Stimulated activated CD4-positive, alpha-beta T cell treated with anti-CD3 and anti-CD28 coated beads, Interleukin-2, amount 100 ng/mL, for 48 hours (primary cell): ENCODE measurements around the gene ATP5F1E.
"Not testable (repeated sequence)": the region's sequence is repeated elsewhere in the genome, so short reads cannot be mapped to it uniquely, and the experiment has no call there.

ENCODE experiments used
- DNase-seq, 2 donors: peaks; one replicate each; pipeline ENCODE4 v3.0.0-alpha.2; 2020

ATP5F1E gene

GRCh38 chr20:59042796-59043631, 10.9 kb upstream of the ATP5F1E start:
- peak; percentile 89 to 95 for DNase-seq

GRCh38 chr20:59042151-59042795, 10.1 kb upstream of the ATP5F1E start, which contains the start of gene PRELID3B:
Gene PRELID3B, minus strand, starts transcription at chr20:59042786. Its CDS starts 56 bp downstream, at chr20:59042730.
- no peak for DNase-seq

- not testable (repeated sequence) for DNase-seq
These were observed 9.4 kb upstream of the ATP5F1E start for GRCh38 chr20:59041487-59041886.

DNA sequence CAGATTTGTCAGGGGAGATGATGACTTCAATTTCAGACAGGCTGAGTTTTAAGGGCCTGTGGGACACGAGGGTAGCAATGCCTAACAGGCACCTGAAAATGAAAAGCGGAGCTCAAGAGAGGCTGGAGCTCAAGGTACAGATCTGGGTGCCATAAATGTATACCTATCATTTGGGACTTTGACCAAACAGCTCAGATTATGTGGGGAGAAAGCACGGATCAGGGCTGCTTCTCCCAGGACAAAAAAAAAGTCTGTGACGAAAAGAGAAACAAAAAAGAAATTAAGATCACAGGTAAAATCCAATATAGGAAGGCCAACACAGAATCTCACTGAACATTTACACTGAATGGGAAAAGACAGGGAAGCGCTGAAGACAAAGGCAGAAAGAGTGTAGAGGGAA, 8.5 kb upstream of the ATP5F1E start:
- no peak for DNase-seq

DNA sequence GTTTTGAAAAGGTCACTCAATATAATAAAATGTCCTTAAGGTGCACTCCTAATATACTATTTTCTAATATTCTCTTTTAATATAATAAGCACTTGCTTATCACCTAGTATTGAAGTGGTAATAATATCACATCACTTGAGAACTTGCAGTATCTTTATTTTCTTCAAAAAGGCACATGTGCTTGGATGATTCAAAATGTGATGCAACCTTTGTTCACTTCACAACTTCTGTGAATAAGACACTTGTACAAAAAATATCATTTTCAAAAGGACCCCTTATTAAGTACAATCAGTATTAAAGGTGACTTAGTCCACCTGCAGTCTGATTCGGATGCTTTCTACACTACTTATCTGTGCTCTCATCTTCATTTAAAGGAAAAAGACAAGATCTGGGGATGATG, 7.1 kb upstream of the ATP5F1E start:
- DNase-seq = no peak

- no peak for DNase-seq
These were observed 5.3 kb upstream of the ATP5F1E start for GRCh38 chr20:59037386-59037785.

DNA sequence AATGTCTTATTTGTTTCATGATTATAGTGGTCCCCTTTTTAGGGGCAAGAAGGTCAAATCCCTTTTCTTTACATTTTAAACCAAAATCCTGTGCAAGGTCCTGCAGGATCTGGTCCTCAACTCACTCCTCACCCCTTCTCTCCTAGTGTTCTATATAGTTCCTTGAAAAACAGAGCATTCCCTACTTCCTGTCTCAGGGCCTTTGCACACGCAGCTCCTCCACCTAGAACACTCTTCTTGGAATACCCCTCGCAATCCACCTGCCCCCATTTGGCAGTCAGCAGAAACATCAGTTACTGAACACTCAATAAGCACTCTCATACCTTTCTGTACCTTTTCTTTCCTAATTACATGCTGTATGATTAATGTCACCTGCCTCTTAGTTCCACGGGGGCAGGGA, 3.2 kb upstream of the ATP5F1E start:
- DNase-seq = no peak

- no peak for DNase-seq
These were observed 1.6 kb upstream of the ATP5F1E start for GRCh38 chr20:59033616-59034165.

DNA sequence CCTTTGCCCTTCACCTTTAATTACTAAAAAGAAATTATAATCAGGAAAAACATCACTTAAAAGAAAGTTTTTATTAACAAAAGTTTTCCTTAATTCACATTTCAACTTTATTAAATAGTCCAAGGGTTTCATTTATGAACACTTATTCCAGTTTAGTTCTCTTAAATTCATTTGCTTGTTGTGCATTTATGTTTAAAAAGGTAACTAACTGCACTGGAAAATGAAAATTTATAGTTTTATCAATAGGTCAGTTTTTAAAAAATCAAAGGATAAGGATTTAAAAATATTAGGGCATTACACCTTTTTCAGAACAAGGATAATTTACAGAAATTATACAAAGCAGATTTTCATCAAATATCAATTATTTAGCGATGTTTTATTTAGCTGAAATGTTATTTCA, 958 bp upstream of the ATP5F1E start:
- no peak for DNase-seq

DNA sequence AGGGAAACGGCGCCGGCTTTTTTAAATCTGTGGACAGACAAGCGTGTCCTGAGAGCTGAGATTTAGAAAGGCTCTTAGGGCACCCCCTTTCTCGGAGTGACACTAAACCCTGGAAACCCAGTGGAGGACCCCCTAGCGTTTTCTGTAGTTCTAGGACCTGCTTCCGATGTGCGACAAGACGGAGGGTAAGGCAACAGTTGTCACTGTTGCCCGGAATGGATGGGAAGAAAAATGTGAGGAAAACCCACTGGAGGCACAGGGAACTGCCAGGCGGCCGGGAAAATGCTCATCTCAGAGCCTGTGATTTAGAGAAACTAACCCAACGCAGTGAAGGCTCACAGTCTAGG, 551 bp upstream of the ATP5F1E start:
- no peak for DNase-seq

- DNase-seq = no peak
These were observed 542 bp downstream of the ATP5F1E start for GRCh38 chr20:59031564-59032022.

DNA sequence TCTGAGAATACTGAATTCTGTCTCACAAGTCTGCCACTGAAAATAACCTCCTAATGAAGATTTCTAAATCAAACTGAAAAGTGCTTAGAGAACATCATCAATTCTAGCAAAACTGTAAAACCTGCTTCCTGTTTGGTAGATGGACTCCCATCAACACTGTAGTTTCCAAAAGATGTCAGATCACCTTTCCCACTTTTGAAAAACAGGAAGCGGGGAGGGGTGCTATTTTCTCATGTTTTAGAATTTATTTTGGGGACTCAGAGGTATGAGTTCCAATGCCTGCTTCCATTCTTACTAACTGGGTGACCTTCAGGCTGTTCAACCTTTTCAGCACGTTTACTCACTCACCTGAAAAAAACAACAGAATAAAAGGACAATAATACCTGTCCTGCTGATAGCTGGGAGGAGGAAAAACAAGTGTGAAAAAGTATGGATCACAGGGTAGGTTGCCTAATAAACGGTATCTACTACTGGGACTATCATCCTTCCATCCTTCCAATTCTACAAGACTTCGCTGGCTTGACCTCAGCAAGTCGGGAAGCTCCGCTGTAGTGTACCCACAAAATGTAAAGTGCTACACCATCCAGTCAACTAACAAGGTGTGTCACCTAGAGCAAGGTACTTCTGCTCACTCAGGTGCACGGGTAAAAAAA, 1.1 kb downstream of the ATP5F1E start:
- DNase-seq = no peak

GRCh38 chr20:59028812-59029211, 3.3 kb downstream of the ATP5F1E start:
- no peak for DNase-seq

DNA sequence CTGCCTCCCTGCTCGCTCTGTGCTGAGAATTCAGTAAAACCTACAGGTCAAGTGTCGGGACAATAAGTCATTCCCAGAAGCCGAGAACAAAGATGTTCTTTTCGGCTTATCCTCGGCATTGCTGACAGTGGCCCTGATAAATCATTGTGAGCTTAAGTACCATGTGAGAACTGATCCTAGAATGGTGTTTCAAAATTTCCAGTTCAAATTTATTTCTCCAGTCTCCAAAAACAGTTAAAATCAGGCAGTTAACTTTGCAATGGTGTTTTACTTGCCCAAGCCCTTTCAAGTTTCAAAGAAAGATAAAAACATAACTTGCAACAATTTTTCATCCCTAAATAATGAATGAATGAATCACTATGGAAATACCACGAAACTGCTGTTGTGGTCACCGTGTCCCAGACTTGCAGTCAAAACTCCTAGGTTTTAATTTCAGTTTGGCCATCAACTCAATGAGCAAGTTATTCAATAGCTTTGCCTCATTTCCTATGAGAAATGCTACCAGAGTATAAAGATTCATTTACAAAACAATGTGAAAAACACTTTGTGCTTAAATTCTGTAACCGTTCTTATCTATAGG, 4.3 kb downstream of the ATP5F1E start:
- DNase-seq = no peak

DNA sequence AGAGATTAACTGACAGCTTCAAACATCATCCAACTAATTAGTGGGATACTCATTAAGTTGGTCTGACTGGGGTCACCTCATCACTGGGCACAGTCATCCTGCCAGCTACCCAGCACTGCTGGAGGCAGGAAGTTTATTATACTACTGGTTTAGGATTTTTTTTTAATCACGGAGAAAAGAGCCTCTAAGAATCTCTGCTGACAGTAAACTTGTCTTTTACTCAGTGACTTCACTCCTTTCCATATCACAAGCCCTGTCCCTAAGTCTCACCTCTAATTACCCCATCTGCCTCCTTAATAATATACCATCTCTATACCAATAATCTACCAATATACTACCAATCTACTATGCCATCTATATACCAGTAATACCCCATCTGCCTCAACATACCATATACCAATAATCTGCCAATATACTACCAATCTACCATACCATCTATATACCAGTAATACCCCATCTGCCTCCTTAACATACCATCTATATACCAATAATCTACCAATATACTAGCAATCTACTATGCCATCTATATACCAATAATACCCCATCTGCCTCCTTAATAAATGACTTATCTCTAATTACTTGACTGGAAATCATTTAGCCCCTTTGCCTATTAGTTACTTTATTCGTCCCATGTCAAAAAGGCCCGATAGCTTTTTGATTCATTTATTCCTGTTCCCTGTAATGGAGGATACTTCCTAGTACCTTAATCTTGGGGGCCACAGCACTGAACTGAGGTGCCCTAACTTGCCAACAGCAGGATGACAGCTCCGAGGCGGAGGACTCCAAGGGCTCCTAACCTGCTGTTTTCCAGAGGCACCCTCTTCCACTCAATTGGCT, 5.0 kb downstream of the ATP5F1E start:
- DNase-seq = no peak

DNA sequence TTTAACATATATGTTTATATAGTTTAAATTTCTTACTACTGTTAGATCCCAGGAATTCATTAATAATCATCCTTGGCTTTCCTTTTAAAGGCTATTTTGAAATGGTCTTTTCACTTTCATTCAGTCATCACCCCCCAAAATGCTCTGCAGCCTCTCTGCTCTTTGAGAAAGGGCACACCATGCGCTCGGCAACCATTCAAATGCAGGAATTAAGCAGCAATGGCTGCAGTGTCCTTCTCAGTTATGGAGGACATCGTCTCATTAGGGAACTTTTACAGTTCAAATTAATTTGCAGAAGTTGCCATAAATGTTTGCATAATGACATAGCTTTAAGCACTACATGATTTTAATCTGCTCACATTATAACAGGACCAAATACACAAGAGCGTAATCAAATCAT, 6.6 kb downstream of the ATP5F1E start:
- no peak for DNase-seq

GRCh38 chr20:59025086-59025485, 7.0 kb downstream of the ATP5F1E start:
- DNase-seq = no peak

DNA sequence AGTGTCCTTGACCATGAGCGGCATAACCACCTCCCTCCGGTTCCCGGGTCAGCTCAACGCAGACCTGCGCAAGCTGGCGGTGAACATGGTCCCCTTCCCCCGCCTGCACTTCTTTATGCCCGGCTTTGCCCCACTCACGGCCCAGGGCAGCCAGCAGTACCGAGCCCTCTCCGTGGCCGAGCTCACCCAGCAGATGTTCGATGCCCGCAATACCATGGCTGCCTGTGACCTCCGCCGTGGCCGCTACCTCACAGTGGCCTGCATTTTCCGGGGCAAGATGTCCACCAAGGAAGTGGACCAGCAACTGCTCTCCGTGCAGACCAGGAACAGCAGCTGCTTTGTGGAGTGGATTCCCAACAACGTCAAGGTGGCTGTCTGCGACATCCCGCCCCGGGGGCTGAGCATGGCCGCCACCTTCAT, 8.0 kb downstream of the ATP5F1E start:
- DNase-seq = no peak

DNA sequence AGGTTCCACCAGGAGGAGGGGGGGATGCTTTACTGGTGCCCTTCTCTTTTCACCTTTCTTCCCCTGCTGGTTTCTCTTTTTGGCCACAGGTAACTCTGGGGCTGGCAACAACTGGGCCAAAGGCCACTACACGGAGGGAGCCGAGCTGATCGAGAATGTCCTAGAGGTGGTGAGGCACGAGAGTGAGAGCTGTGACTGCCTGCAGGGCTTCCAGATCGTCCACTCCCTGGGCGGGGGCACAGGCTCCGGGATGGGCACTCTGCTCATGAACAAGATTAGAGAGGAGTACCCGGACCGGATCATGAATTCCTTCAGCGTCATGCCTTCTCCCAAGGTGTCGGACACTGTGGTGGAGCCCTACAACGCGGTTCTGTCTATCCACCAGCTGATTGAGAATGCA, 8.5 kb downstream of the ATP5F1E start:
- no peak for DNase-seq

DNA sequence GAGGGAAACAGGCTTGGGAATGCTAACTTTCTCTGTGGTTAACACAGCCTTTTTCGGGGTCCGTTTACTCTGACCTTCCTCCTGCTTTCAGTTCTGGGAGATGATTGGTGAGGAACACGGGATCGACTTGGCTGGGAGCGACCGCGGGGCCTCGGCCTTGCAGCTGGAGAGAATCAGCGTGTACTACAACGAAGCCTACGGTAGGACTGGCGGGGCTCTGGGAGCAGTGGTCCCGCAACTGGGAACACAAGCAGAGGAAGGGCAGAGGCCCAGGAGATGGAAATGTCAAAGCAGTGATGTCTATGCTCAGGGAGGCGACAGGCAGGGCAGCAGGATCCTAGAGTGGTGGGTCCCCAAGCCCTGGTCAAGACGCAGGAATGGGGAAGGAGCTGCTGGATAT, 9.4 kb downstream of the ATP5F1E start:
- no peak for DNase-seq

GRCh38 chr20:59020938-59021551, 11.1 kb downstream of the ATP5F1E start:
- DNase-seq = no peak

DNA sequence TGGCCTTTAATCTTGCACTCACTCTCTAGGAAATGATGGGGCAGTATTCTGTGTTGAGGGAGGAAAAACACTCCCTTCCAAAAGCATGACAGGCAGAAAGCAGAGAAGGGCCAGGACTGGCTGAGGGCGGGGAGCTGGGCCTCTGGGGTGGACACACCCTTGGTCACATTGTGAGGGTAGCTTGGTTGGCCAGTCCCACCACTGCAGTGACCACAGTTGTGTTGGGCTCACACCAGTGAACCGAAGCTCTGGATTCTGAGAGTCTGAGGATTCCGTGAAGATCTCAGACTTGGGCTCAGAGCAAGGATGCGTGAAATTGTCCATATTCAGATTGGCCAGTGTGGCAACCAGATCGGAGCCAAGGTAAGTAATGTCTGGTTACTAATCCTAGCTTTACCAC, 12.9 kb downstream of the ATP5F1E start, which contains the start of gene TUBB1:
Gene TUBB1, plus strand, starts transcription at position 213 of the 400 bp plus-strand sequence. Its CDS starts 94 bp downstream, at position 307.
- DNase-seq = no peak
